ENCODE data around the gene CSF1. TPM values are rescaled to one million over a fixed set of nuclear protein-coding genes. Genes with fewer than 3 reads are reported as not detected.
A peak's percentile ranks its signal among the peaks of the same experiment; 100 is the strongest.

The CSF1 gene
- total RNA-seq, 1 donor from 2014 or later, result 4.6 TPM

DNA sequence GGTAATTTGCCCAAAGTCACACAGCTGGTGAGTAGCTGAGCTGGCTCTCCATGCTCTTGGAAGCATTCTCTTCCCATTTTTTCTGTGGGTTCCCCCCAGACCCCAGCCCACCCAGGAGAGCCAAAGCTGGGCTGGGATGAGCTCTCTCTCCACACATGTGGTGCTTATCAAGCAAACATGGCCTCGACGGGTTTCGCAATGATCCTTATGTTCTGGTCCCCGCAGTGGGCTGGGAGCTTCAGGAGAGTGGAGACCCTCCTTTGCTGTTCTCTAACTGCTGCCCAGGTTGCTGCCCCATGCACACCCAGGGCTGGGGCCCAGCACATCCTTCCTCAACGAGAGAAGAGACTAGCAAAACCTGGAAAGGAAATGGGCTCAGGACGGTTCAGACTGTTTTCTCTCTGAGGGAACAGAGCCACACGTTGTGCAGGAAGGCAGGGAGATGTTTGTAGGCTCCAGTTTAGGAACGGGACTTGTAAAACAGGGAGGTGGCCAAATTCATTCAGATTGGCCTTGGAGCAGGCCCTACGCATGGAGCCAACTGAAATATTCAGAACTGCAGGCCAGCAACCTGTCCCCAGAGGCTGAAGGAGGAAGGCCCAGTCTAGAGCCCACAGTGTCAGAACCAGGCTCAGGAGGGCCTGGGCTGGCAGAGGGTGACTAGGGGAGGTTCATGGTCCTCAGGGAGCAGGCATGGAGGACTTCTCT, 27.2 kb upstream of the CSF1 start:
- no peak for ATAC-seq

DNA sequence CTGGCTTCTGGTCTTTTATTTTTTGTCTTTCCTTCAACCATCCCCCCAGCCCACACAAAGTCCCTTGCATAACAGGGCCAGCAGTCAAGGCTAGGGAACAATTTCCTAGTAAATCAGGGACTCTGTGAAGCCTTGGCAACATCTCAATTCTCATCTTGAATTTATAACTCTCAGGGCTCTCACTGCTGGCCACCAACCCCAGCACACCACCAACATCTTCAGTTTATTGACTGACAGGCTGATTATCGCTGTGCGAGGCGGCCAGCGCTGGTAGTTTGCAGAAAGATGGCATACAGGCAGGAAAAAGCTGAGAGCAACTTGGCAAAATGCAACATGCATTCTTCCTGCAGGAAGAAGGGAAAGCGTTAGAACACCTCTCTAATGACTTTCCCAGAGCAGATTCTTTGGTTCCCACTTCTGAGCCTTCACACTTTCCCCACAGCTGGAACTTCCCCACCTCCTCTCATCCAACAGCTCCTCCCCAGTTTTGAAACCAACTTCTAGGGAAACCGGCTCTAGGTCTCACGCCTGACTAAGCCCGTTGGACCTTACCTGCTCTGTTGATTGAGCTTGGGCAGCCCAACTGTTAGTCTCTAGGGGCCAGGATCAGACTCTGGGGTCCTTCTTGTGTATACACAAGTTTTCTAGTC, 26.3 kb upstream of the CSF1 start:
- peak; percentile 20 for ATAC-seq

DNA sequence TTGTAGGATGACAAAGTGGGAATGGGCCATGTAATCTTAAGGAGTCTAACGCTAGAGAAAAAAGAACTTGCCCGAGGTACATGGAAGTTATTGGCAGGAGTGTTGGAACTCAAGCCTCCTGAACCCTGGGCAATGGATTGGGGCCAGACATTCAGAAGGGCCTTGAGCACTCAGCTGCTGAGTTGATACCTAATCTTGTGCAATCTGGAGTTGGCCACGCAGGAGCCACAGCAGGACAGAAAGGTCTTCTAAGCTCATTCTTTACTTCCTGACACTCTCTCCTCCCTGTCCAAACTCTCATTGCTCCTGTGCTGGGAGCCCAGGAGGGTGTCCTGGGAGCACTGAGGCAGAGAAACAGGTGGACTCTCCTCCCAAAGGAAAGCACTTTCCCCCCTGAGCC, 25.1 kb upstream of the CSF1 start:
- ATAC-seq, result no peak

DNA sequence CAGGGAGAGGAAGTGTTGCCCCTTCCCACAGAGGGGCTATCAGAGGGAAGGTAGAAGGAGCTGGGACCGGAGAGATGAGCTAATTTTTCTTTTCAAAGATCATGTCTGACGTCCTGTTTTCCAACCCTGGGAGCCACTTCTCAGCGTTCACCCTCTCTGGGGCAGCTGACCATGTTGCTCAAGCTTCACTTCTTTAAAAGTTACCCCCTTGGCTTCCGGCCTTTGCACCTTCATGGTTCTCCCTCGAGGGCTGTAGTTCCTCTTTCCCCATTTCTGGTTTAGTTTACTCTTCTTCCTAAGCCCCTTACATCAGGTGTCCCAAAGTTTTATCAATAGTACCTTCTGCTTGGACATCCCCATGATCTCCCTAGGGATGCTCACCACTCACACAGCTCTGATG, 23.8 kb upstream of the CSF1 start:
- ATAC-seq, result no peak

DNA sequence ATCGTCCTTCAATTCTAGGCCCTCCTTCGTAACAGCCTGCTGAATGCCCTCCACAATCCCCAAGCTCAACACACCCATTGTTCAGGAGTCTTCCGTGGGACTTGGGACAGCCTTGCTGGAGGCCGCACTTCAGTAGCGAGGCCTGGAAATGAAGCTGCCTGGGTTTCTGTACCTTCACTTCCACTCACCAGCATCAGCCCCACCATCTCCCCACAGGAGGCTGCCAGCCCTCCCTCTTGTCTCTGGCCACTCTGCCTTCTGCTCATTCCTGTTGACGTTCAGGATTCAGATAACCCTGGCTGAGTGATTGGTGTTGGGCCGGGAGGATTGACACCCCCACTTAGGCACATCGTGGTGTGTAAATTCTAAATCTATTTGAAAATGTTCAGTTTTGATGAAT, 23.4 kb upstream of the CSF1 start:
- ATAC-seq, result no peak

DNA sequence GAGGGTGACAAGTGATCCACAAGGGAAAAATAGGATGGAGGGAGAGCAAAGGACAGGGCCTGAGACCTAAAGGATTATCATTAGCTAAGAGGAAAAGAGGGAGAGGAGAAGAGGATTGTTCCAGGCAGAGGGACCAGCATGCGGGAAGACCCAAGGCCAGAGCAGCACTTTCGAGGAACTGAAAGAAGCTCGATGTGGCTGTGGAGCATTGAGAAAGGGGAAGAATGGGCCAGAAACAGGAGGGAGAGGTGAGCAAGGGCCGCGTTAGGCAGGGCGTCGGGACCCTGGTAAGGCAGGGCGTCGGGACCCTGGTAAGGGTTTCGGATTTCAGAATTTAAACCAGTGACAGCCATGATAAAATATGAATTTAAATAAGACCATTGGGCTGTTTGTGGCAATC, 22.8 kb upstream of the CSF1 start:
- no peak for ATAC-seq

DNA sequence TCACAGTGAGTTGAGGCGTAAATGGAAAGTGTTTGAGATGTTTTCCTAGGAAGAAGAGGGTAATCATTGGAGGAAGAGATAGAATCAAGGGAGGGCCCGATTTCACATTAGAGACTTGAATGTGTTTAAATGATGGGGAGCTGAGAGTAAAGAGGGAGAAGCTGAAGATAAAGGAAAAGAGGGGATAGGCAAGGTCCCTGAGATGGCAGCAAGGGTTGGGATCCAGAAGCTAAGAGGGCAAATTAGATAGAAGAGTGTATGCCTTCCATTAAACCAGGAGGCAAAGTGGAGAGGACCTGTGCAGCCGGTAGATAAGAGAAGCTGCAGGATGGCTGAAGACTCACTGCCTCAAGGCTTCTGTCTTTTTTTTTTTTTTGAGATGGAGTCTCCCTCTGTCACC, 21.6 kb upstream of the CSF1 start:
- ATAC-seq, result no peak

DNA sequence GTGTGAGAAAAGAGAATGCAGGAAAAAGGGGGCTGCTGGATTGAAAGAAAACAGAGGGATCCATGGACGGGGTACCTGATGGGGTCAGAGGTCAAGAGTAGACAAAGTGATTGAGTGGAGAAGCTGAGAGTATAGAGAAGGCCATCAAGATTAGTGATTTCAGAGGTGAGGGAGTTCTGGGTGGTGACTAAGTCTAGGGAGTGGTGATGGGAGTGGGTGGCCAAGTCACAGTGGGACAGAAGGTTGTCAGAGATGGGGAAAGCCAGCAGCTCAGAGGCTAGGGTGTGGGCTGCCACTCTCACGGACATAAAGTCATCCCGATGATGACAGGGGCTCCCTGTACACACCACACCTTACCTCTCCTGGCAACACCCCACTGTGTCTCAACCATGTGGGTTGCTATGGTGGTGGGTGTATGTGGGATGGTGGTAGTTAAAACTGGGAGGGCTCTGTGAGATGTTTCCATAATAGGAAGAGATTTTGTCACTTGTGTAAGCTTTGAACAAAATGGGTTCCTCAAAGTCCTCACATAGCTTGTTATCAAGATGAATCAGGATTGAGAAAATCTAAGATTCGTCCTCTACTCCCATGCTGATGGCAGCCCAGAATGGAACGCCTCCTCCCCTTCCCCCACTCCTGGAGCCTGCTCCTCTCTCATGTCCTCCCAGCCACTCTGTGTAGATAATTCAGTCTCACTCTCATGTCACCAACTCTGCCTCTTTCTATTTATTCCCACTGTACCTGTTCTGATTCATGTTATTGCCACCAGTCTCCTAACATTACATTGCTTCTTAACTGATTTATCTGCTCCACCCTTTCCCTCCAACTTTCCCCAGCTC, 20.3 kb upstream of the CSF1 start:
- peak; percentile 59 for ATAC-seq

DNA sequence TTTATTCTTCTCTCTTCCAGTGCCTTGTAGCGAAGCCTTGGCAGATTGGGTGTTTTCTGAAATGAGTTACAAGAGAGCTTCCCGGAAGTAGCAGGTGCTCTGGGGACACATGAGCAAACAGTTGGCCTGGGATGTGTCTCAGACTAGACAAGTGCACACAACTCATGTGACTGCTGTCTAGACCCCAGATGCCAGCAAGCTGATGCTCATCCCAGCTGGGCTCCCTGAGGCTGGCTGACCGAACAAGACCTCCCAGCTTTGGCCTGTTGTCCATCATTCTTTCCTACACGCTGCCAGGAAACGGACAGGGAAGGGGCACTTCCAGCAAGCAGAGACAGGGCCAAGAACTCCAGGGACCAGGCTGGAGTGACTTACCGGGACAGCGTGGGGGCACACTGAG, 18.7 kb upstream of the CSF1 start:
- no peak for ATAC-seq

DNA sequence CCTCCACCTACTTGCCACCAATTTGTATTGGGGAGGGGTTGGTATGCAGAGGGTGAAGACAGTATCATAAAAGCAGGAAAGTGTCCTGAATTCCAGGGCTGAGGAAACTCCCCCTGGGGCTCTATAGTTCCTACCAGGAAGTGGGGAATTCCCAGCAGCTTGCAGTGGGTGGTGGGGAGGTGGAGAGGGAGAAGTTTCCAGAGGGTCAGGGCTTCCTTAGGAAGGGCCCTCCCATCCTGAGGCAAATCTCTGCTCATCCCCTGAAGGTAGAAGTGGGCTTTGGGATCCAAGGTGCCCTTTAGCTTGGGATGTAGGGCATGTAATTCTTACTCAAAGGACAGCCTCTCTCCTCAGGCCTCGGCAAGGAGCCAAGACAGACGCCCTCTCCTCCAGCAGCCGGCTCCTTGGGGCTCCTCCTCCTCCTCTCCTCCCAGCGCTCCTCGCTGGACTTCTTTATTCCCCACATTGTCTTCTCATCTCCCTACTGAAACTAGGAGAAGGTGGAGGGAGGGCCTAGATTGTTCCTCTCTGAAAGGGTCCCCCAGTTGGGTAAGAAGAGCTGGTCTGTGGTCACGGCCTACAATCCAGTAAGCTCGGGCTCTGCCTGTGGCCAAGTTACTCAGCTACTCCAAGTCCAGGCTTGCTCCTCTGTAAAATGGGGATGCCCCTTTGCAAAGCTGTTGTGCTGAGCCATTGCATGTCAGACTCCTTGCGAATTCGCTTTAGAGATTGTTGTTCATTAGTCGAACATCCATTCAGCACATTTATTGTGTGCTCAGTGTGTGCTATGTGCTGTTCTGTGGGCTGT, 17.9 kb upstream of the CSF1 start:
- peak; percentile 79 for ATAC-seq

DNA sequence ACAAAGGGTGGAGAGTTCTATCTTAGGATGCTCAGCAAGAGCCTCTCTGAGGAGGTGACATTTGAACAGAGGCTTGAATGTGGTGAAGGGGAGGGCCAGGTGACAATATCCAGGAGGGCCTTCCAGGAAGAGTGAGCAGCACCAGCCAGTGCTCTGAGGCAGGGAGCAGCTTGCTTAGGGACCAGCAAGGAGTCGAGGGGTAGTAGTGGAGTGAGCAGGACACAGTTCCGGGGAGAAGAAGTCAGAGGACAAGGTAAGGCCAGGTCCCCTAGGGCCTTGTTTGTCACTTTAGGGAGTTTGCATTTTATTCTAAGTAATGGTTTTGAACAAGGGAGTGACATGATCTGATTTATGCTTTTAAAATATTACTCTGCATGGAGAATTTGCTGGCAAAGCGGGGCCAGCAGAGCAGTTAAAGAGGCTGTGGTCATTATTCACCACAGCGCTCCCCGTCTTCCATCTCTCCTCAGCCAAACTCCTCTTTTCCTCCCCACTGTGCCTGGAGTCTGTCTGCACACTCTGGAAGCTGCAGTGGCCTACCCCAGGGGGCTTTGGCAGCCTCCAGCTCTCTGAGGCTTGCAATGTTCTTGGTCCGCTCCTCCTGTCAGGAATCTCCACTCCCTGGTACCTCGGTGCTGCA, 17.0 kb upstream of the CSF1 start:
- ATAC-seq, result no peak

DNA sequence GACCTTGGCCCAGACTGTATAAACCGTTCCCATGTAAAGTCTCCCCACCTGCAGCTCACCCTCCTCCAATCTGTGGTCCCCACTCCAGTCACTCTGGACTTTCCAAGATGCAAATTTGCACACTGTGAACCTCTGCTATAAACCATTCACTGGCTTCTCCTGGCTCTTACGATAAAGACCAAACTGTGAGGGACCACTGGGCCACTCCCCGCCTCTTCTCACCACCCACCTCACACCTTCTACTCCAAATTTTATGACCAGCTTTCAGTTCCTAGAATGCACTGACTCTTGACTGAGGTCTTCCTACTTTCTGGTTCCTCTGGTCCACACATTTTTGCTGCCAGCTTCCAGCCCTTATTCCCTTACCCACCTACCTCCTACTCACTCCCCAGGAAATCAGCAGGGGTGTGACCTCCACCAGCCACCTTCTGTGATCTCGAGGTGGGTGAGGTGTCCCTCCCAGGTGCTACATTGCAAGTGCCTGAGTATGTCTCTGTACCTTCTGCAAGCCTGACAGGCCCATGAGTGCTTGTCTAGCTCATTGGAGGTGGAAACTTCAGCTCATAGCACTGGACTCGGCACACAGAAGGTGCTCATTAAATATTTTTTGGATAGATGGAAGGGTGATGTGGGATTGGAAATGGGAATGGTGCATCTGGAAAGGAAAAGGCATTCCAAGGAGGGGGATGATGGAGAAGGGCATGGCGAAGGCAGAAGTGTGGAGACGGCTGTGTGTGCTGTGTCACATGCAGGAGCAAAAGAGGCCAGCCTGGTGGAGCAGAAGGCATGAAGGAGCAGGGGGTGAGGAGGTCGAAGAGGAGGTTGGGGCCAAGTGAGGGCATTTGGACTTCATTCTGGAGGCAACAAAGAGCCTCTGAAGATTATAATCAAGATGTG, 15.6 kb upstream of the CSF1 start:
- no peak for ATAC-seq

DNA sequence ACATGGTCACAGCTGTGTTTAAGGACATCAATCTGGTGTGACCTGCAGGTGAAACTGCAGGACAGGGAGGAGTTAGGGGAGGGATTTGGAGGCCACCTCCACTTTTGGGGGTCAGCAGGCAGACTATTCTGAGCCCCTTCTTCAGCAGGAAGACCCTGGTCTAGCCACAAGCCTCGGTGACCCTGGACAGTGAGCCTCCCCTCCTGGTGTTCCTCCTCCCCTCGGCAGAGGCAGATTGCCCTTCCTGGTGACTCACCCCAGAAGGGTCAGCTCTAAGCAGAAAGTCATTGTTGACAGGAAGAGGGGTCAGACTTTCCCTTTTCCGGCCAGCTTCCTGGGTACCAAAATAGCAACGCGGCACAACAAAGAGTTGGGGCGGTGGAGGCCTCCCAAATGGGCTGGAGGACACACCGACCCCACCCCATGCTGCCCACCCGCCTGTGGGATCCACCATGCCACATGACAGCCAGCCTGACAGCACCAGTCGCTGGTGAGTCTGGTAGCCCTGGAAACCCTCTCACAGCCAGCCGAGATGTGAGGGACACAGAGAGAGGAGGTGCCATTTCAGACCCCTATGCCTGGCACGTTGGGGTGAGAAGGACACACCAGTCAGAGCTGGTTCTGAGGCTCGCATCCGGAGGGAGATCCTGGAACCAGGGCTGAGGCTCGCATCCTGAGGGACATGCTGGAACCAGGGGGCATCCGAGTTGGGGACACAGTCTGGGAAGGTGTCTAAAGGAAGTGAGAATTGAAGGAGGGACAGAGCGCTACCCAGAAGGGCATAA, 14.7 kb upstream of the CSF1 start:
- ATAC-seq, result peak; percentile 6

DNA sequence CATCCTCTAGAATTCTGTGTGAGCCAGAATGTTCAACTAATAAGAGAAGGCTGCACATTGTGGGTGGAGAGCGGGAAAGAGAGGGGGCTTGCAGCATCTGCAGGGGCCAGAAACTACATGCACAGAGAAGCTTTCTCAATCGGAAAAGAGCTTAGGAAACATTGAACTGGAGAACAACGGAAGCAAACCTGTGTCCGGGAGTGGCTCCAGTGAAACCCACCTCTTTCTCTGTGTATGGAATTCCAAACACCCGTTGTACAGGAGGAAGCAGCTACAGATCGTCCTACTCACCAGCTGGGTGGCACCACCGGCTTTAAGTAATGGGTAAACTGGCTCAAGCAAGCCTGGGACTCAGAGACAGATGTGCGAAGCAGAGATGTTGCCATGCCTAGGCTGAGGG, 14.0 kb upstream of the CSF1 start:
- ATAC-seq, result no peak

DNA sequence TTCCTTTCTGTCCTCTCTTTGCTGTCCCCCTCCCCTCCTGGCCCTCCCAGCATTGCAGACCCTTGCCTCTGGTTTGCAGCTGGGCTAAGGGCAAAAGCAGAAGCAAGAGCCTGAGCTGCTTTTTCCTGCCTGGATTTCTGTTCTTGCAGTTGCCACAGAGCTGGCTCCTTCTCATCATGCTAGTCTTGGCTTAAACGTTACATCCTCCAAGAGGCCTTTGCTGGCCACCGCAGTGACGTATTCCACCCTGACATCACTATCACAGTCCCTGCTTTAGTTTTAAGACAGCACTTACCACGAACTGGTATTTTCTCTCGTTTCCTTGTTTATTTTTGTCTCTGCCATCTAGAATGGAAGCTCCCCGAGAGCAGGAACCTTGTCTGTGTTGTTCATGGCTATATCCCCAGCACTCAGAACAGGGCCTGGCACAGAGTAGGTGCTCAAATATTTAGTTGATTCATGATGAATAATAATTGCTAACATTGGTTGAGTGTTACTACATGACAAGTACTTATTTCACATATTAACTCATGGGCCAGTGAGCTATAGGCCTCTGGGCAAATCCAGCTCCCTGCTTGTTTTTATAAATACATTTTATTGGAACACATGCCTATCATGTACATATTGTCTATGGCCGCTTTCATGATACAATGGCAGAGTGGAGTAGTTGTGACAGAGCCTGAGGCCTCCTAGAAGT, 13.2 kb upstream of the CSF1 start:
- no peak for ATAC-seq

DNA sequence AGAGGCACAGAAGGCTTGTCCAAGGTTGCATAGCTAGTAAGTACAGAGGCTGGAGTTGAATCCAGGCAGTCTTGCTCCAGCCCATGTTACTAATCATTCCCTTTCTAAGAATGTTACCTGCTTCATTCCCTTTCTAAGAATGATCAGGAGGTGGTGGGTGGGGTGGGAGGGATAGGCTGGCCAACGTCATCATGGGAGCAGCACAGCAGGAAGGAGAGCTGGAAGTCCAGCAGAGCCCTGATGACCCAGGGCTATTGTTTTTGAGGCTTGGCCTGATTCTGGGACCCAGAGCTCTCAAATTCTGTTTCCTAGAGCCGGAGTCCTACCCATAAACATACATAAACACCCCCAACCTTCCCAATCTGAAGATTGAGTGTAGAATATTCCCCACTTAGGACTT, 11.8 kb upstream of the CSF1 start:
- ATAC-seq, result no peak

DNA sequence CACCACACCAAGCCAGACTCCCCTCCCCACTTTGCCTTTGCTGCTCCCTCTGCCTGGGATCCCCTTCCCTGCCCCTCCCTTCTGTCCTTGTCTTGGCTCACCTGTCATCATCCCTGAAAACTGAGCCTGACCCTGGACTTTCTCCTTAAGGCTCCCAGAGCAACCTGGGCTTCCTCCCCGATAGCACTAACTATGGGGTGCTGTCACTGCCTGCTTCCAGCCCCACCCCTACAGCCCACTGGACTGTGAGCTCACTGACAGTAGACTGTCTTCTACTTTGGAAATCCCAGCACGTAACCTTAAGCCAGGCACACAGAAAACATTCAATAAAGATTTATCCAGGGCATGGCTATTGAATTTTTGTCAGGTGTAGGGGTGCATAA, 9.5 kb upstream of the CSF1 start:
- ATAC-seq, result no peak

DNA sequence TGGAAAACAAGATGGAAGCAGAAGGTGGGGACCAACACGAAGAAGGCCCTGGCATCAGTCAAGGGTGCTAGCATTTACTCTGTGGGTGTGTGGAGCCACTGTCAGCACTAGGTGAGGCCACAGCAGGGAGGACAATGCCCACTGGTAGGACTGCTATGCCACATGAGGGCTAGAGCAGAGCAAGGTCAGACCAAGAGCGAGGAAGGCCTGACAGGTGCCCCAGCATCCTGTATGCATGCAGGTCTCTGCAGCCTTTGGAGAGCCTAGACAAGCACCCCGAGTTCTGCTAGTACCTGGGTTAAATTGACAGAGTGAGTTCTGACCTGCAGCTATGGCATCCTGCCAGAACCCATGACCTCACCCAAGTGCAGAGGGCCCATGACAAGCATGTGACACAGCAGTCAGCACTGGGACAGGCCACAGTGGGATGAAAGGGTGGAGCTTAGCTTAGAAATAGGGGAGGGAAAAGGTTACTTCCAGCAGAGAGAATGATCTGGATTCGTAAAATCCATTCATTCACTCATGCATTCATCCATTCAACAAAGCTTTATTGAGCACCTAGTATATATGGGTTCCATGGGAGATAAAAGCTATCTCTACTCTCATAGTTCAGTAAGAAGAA, 9.0 kb upstream of the CSF1 start:
- peak; percentile 82 for ATAC-seq
